Endothelial cell (in vitro differentiated cells): ENCODE measurements around the gene ATP8A2. TPM values are rescaled to one million over a fixed set of nuclear protein-coding genes. Genes with fewer than 3 reads are reported as not detected.

Experiments
- DNase-seq: peaks from one replicate; pipeline ENCODE4 v3.0.0; 2021; ENCODE audit warnings: low spot score
- H3K27ac Mint-ChIP-seq: one replicate; pipeline ENCODE4 v1.8.0; 2021; ENCODE audit warnings: mixed read lengths, inconsistent platforms; ENCODE audit not compliant: unreplicated experiment
- H3K27me3 Mint-ChIP-seq: one replicate; pipeline ENCODE4 v1.8.0; 2021; ENCODE audit warnings: mild to moderate bottlenecking, moderate library complexity, mixed read lengths, inconsistent platforms; ENCODE audit not compliant: unreplicated experiment
- H3K36me3 Mint-ChIP-seq: one replicate; pipeline ENCODE4 v1.8.0; 2021; ENCODE audit warnings: mild to moderate bottlenecking, low read depth, mixed read lengths, inconsistent platforms; ENCODE audit not compliant: unreplicated experiment
- H3K4me1 Mint-ChIP-seq: one replicate; pipeline ENCODE4 v1.8.0; 2021; ENCODE audit warnings: mild to moderate bottlenecking, mixed read lengths, inconsistent platforms; ENCODE audit not compliant: unreplicated experiment
- H3K4me3 Mint-ChIP-seq: one replicate; pipeline ENCODE4 v1.8.0; 2021; ENCODE audit warnings: mild to moderate bottlenecking, mixed read lengths, inconsistent platforms; ENCODE audit not compliant: unreplicated experiment
- H3K9me3 Mint-ChIP-seq: one replicate; pipeline ENCODE4 v1.8.0; 2021; ENCODE audit warnings: mixed read lengths, inconsistent platforms; ENCODE audit not compliant: unreplicated experiment
- CTCF ChIP-seq: fragments of 200-600 bp; sonication (generic); IDR thresholded peaks from one replicate; pipeline ENCODE4 v1.5.0; 2021; ENCODE audit warnings: antibody characterized with exemption; ENCODE audit not compliant: unreplicated experiment
- total RNA-seq: library from RNA; stranded (reverse); fragmentation: NEBNext Ultra II Directional; extraction: Animal tissue kit (Norgen Biotek cat#: 25700); gene quantifications from one replicate; pipeline ENCODE4 v1.2.1, GENCODE V29; 2021; ENCODE audit not compliant: unreplicated experiment

ATP8A2 gene
- total RNA-seq, 1 donor from 2014 or later, result 2.1 TPM

- Mint-ChIP-seq H3K27ac (no peak overlapping the region), H3K9me3 (no peaks in the 10 kb centered on the region), H3K4me1 (peaks cover 3% of the 10 kb centered on the region), H3K36me3 (no peaks in the 10 kb centered on the region), H3K27me3 (peaks cover 9% of the 10 kb centered on the region), H3K4me3 (peak overlapping the region; percentile 88)
- TF ChIP-seq CTCF, result no peak
- no peak for DNase-seq
Measured at GRCh38 chr13:25469169-25469525, 97.4 kb downstream of the ATP8A2 start.

- no peaks in the 10 kb centered on the region for H3K36me3 Mint-ChIP-seq
- H3K27me3 Mint-ChIP-seq, result peaks cover 3% of the 10 kb centered on the region
- H3K4me1 Mint-ChIP-seq, result peaks cover 3% of the 10 kb centered on the region
- no peak for DNase-seq
- H3K27ac Mint-ChIP-seq, result no peak overlapping the region
- no peaks in the 10 kb centered on the region for H3K9me3 Mint-ChIP-seq
- TF ChIP-seq CTCF, result no peak
- no peak overlapping the region for H3K4me3 Mint-ChIP-seq
Measured at GRCh38 chr13:25473864-25474263, 102.1 kb downstream of the ATP8A2 start.

GRCh38 chr13:25478186-25478585 is 106.4 kb downstream of the ATP8A2 start:
- Mint-ChIP-seq H3K27me3 (peaks cover 4% of the 10 kb centered on the region), H3K9me3 (peaks cover 6% of the 10 kb centered on the region), H3K27ac (no peak overlapping the region), H3K4me3 (no peak overlapping the region), H3K36me3 (peaks cover 7% of the 10 kb centered on the region), H3K4me1 (no peaks in the 10 kb centered on the region)
- no peak for TF ChIP-seq CTCF
- DNase-seq, result no peak

GRCh38 chr13:25489238-25489637 is 117.5 kb downstream of the ATP8A2 start:
- Mint-ChIP-seq H3K4me3 (no peak overlapping the region), H3K27ac (no peak overlapping the region), H3K9me3 (no peaks in the 10 kb centered on the region), H3K27me3 (no peaks in the 10 kb centered on the region), H3K4me1 (peaks cover 6% of the 10 kb centered on the region), H3K36me3 (no peaks in the 10 kb centered on the region)
- no peak for DNase-seq
- no peak for TF ChIP-seq CTCF

GRCh38 chr13:25490236-25490635 is 118.5 kb downstream of the ATP8A2 start:
- H3K4me1 Mint-ChIP-seq, result peaks cover 6% of the 10 kb centered on the region
- no peaks in the 10 kb centered on the region for H3K36me3 Mint-ChIP-seq
- DNase-seq, result no peak
- no peak overlapping the region for H3K27ac Mint-ChIP-seq
- no peak for TF ChIP-seq CTCF
- no peaks in the 10 kb centered on the region for H3K27me3 Mint-ChIP-seq
- H3K9me3 Mint-ChIP-seq, result no peaks in the 10 kb centered on the region
- H3K4me3 Mint-ChIP-seq, result no peak overlapping the region
